Activated naive CD4-positive, alpha-beta T cell treated with anti-CD3 and anti-CD28 coated beads, Interleukin-2, amount 50 U/mL, for 24 hours (primary cell): ENCODE measurements around the gene MBNL2.

ENCODE experiments used
- H3K27ac Mint-ChIP-seq: one replicate; pipeline ENCODE4 v1.8.0; 2021; ENCODE audit warnings: mild to moderate bottlenecking, mixed read lengths
- H3K27me3 Mint-ChIP-seq: one replicate; pipeline ENCODE4 v1.8.0; 2021; ENCODE audit warnings: mixed read lengths
- H3K36me3 Mint-ChIP-seq: one replicate; pipeline ENCODE4 v1.8.0; 2021; ENCODE audit warnings: mixed read lengths
- H3K4me1 Mint-ChIP-seq: one replicate; pipeline ENCODE4 v1.8.0; 2021; ENCODE audit warnings: mixed read lengths
- H3K4me3 Mint-ChIP-seq: one replicate; pipeline ENCODE4 v1.8.0; 2021; ENCODE audit warnings: mild to moderate bottlenecking, mixed read lengths
- H3K9me3 Mint-ChIP-seq: one replicate; pipeline ENCODE4 v1.8.0; 2021; ENCODE audit warnings: mixed read lengths

The MBNL2 gene

GRCh38 chr13:97359181-97360057, 137.3 kb downstream of the MBNL2 start:
- Mint-ChIP-seq H3K4me3 (no peak overlapping the region), H3K4me1 (no peaks in the 10 kb centered on the region), H3K27me3 (no peaks in the 10 kb centered on the region), H3K9me3 (no peaks in the 10 kb centered on the region), H3K36me3 (peaks cover 9% of the 10 kb centered on the region), H3K27ac (no peak overlapping the region)

- H3K9me3 Mint-ChIP-seq, result no peaks in the 10 kb centered on the region
- peaks cover 8% of the 10 kb centered on the region for H3K36me3 Mint-ChIP-seq
- H3K4me1 Mint-ChIP-seq, result no peaks in the 10 kb centered on the region
- H3K27me3 Mint-ChIP-seq, result no peaks in the 10 kb centered on the region
- H3K27ac Mint-ChIP-seq, result no peak overlapping the region
- H3K4me3 Mint-ChIP-seq, result no peak overlapping the region
Measured at GRCh38 chr13:97360610-97361009, 138.5 kb downstream of the MBNL2 start.

GRCh38 chr13:97364031-97364430, 141.9 kb downstream of the MBNL2 start:
- no peaks in the 10 kb centered on the region for H3K9me3 Mint-ChIP-seq
- H3K27ac Mint-ChIP-seq, result peak overlapping the region; percentile 10
- H3K36me3 Mint-ChIP-seq, result peaks cover 13% of the 10 kb centered on the region
- no peak overlapping the region for H3K4me3 Mint-ChIP-seq
- H3K27me3 Mint-ChIP-seq, result no peaks in the 10 kb centered on the region
- peaks cover 17% of the 10 kb centered on the region for H3K4me1 Mint-ChIP-seq

GRCh38 chr13:97364827-97365226, 142.7 kb downstream of the MBNL2 start:
- Mint-ChIP-seq H3K4me1 (peaks cover 24% of the 10 kb centered on the region), H3K4me3 (no peak overlapping the region), H3K27ac (no peak overlapping the region), H3K36me3 (peaks cover 13% of the 10 kb centered on the region), H3K27me3 (no peaks in the 10 kb centered on the region), H3K9me3 (no peaks in the 10 kb centered on the region)

- Mint-ChIP-seq H3K27me3 (no peaks in the 10 kb centered on the region), H3K4me1 (peaks cover 24% of the 10 kb centered on the region), H3K27ac (no peak overlapping the region), H3K9me3 (no peaks in the 10 kb centered on the region), H3K4me3 (no peak overlapping the region), H3K36me3 (peaks cover 9% of the 10 kb centered on the region)
Measured at GRCh38 chr13:97366172-97366688, 144.1 kb downstream of the MBNL2 start.

GRCh38 chr13:97367016-97367822, 145.1 kb downstream of the MBNL2 start:
- no peak overlapping the region for H3K4me3 Mint-ChIP-seq
- H3K36me3 Mint-ChIP-seq, result peaks cover 10% of the 10 kb centered on the region

GRCh38 chr13:97369261-97369893, 147.2 kb downstream of the MBNL2 start:
- peaks cover 24% of the 10 kb centered on the region for H3K4me1 Mint-ChIP-seq
- peak overlapping the region; percentile 63 for H3K27ac Mint-ChIP-seq
- H3K36me3 Mint-ChIP-seq, result peaks cover 9% of the 10 kb centered on the region
- no peaks in the 10 kb centered on the region for H3K9me3 Mint-ChIP-seq
- peak overlapping the region; percentile 87 for H3K4me3 Mint-ChIP-seq
- H3K27me3 Mint-ChIP-seq, result no peaks in the 10 kb centered on the region

More at GRCh38 chr13:97367016-97367822, 145.1 kb downstream of the MBNL2 start:
- Mint-ChIP-seq H3K27me3 (no peaks in the 10 kb centered on the region), H3K4me1 (peaks cover 24% of the 10 kb centered on the region), H3K9me3 (no peaks in the 10 kb centered on the region), H3K27ac (no peak overlapping the region)

- Mint-ChIP-seq H3K4me3 (no peak overlapping the region), H3K4me1 (peaks cover 24% of the 10 kb centered on the region), H3K27ac (no peak overlapping the region), H3K27me3 (no peaks in the 10 kb centered on the region), H3K9me3 (no peaks in the 10 kb centered on the region), H3K36me3 (peaks cover 13% of the 10 kb centered on the region)
Measured at GRCh38 chr13:97371486-97372109, 149.5 kb downstream of the MBNL2 start.

- Mint-ChIP-seq H3K27ac (no peak overlapping the region), H3K4me3 (no peak overlapping the region), H3K36me3 (peaks cover 10% of the 10 kb centered on the region), H3K4me1 (peaks cover 18% of the 10 kb centered on the region), H3K9me3 (no peaks in the 10 kb centered on the region), H3K27me3 (no peaks in the 10 kb centered on the region)
Measured at GRCh38 chr13:97372936-97373335, 150.8 kb downstream of the MBNL2 start.

GRCh38 chr13:97373787-97374186, 151.7 kb downstream of the MBNL2 start:
- H3K36me3 Mint-ChIP-seq, result peaks cover 10% of the 10 kb centered on the region
- peaks cover 9% of the 10 kb centered on the region for H3K4me1 Mint-ChIP-seq
- no peak overlapping the region for H3K27ac Mint-ChIP-seq
- H3K27me3 Mint-ChIP-seq, result no peaks in the 10 kb centered on the region
- no peaks in the 10 kb centered on the region for H3K9me3 Mint-ChIP-seq
- no peak overlapping the region for H3K4me3 Mint-ChIP-seq

GRCh38 chr13:97376981-97377380, 154.8 kb downstream of the MBNL2 start:
- Mint-ChIP-seq H3K27me3 (no peaks in the 10 kb centered on the region), H3K4me3 (no peak overlapping the region), H3K27ac (no peak overlapping the region), H3K9me3 (no peaks in the 10 kb centered on the region), H3K4me1 (no peaks in the 10 kb centered on the region), H3K36me3 (peaks cover 13% of the 10 kb centered on the region)

- Mint-ChIP-seq H3K36me3 (peaks cover 22% of the 10 kb centered on the region), H3K27me3 (no peaks in the 10 kb centered on the region), H3K9me3 (no peaks in the 10 kb centered on the region), H3K4me1 (no peaks in the 10 kb centered on the region), H3K4me3 (no peak overlapping the region), H3K27ac (no peak overlapping the region)
Measured at GRCh38 chr13:97379386-97379785, 157.3 kb downstream of the MBNL2 start.

GRCh38 chr13:97380696-97381095, 158.6 kb downstream of the MBNL2 start:
- no peaks in the 10 kb centered on the region for H3K27me3 Mint-ChIP-seq
- no peak overlapping the region for H3K4me3 Mint-ChIP-seq
- H3K36me3 Mint-ChIP-seq, result peaks cover 21% of the 10 kb centered on the region
- H3K27ac Mint-ChIP-seq, result no peak overlapping the region
- H3K4me1 Mint-ChIP-seq, result no peaks in the 10 kb centered on the region
- no peaks in the 10 kb centered on the region for H3K9me3 Mint-ChIP-seq

- Mint-ChIP-seq H3K4me3 (no peak overlapping the region), H3K36me3 (peaks cover 20% of the 10 kb centered on the region), H3K27ac (no peak overlapping the region)
Measured at GRCh38 chr13:97381189-97381588, 159.1 kb downstream of the MBNL2 start.

GRCh38 chr13:97382276-97382675, 160.1 kb downstream of the MBNL2 start:
- H3K36me3 Mint-ChIP-seq, result peaks cover 19% of the 10 kb centered on the region
- H3K4me3 Mint-ChIP-seq, result no peak overlapping the region
- no peaks in the 10 kb centered on the region for H3K9me3 Mint-ChIP-seq
- H3K27ac Mint-ChIP-seq, result no peak overlapping the region
- no peaks in the 10 kb centered on the region for H3K27me3 Mint-ChIP-seq
- H3K4me1 Mint-ChIP-seq, result peaks cover 15% of the 10 kb centered on the region

More at GRCh38 chr13:97381189-97381588, 159.1 kb downstream of the MBNL2 start:
- H3K9me3 Mint-ChIP-seq, result no peaks in the 10 kb centered on the region
- no peaks in the 10 kb centered on the region for H3K27me3 Mint-ChIP-seq
- peaks cover 4% of the 10 kb centered on the region for H3K4me1 Mint-ChIP-seq
